Sigmoid colon (tissue), 7 donors: ENCODE results near the gene TBL1Y. TPM values are rescaled to one million over a fixed set of nuclear protein-coding genes. Genes with fewer than 3 reads are reported as not detected.

Experiments used
- DNase-seq: peaks from one replicate; pipeline ENCODE4 v3.0.0-alpha.2; 2019
- H3K27ac ChIP-seq, 4 donors: fragments of 200-600 bp; sonication (generic); one replicate each; pipeline ENCODE4 v1.5.1; 2016 to 2019; ENCODE audit warnings: mild to moderate bottlenecking in 1 of 4
- H3K27me3 ChIP-seq, 3 donors: fragments of 200-600 bp; sonication (generic); one replicate each; pipeline ENCODE4 v1.5.1; 2019; ENCODE audit warnings: mild to moderate bottlenecking in 1 of 3
- H3K36me3 ChIP-seq, 4 donors: fragments of 200-600 bp; sonication (generic); one replicate each; pipeline ENCODE4 v1.5.1; 2016 to 2019
- H3K4me1 ChIP-seq, 4 donors: fragments of 200-600 bp; sonication (generic); one replicate each; pipeline ENCODE4 v1.5.1; 2017 to 2019
- H3K4me3 ChIP-seq, 4 donors: fragments of 200-600 bp; sonication (generic); one replicate each; pipeline ENCODE4 v1.5.1; 2017 to 2019; ENCODE audit warnings: mild to moderate bottlenecking in 2 of 4, moderate library complexity in 1 of 4
- H3K9me3 ChIP-seq, 4 donors: fragments of 200-600 bp in 3 of 4; sonication (generic) in 3 of 4; one replicate each; pipeline versions ENCODE4 v1.5.1 to v1.6.1; 2013 to 2019
- CTCF ChIP-seq, 4 experiments: fragments of 450-650 bp in 3 of 4; fragments of 200-600 bp in 1 of 4; IDR thresholded peaks; one replicate each; pipeline ENCODE4 v1.5.1; 2016 to 2019; ENCODE audit warnings: antibody characterized with exemption in 4 of 4, mild to moderate bottlenecking in 3 of 4, moderate library complexity in 2 of 4
- EP300 ChIP-seq, 4 donors: sonication (generic); formaldehyde crosslinking; IDR thresholded peaks; one replicate each; pipeline ENCODE4 v1.6.1; 2017; ENCODE audit warnings: antibody characterized with exemption in 4 of 4
- POLR2A ChIP-seq, 2 donors: fragments of 450-650 bp; IDR thresholded peaks; one replicate each; pipeline ENCODE4 v1.6.1; 2016; ENCODE audit warnings: antibody characterized with exemption in 2 of 2, mild to moderate bottlenecking in 2 of 2, moderate library complexity in 2 of 2
- POLR2AphosphoS5 ChIP-seq, 4 donors: sonication (generic); formaldehyde crosslinking; IDR thresholded peaks; one replicate each; pipeline ENCODE4 v1.6.1; 2017; ENCODE audit warnings: antibody characterized with exemption in 4 of 4
- WGBS, 2 donors: extraction: QIAGEN DNeasy Blood & Tissue Kit; methylation state at CpG; one replicate each; pipeline ENCODE4 v1.1.7; 2013; 5-methylcytosine and 5-hydroxymethylcytosine counted together
- intact Hi-C: fragments of 100-400 bp; cut with DNase I; formaldehyde crosslinking; loops from one replicate; pipeline ENCODE4 v1.15.1; 2023
- polyA plus RNA-seq, 3 donors: library from polyadenylated mRNA; stranded (reverse); fragments of 200-250 nt; gene quantifications; one replicate each; pipeline ENCODE4 v1.2.3, GENCODE V29; 2013
- total RNA-seq, 4 donors: library from RNA; depleted of rRNA; stranded (reverse); fragments of >200 nt; gene quantifications; one replicate each; pipeline ENCODE4 v1.1.0, GENCODE V29; 2016
- donor health status: healthy with polysubstance abuse.
- donor health status: Bipolar disorder and iron deficiency.
- donor health status: healthy.

The TBL1Y gene
- total and polyA plus RNA-seq, 7 donors = 0.17 to 0.27 TPM; not detected in 5

GRCh38 chrY:7094365-7094764 is 183.9 kb downstream of the TBL1Y start:
- H3K27ac ChIP-seq = no peak overlapping the region
- no peaks in the 10 kb centered on the region for H3K4me1 ChIP-seq
- intact Hi-C loops = no loop called here
- 93 to 96% methylated on average over 2 of the region's 2 CpGs for WGBS, 2 donors
- no peaks in the 10 kb centered on the region for H3K36me3 ChIP-seq
- TF ChIP-seq POLR2AphosphoS5 (IDR thresholded peaks at IDR 0.05) (no peak), CTCF (IDR thresholded peaks at IDR 0.05) (no peak), POLR2A (IDR thresholded peaks at IDR 0.05) (no peak), EP300 (IDR thresholded peaks at IDR 0.05) (no peak)
- DNase-seq = no peak
- H3K27me3 ChIP-seq = no peaks in the 10 kb centered on the region
- no peak overlapping the region for H3K4me3 ChIP-seq
- no peaks in the 10 kb centered on the region for H3K9me3 ChIP-seq

DNA sequence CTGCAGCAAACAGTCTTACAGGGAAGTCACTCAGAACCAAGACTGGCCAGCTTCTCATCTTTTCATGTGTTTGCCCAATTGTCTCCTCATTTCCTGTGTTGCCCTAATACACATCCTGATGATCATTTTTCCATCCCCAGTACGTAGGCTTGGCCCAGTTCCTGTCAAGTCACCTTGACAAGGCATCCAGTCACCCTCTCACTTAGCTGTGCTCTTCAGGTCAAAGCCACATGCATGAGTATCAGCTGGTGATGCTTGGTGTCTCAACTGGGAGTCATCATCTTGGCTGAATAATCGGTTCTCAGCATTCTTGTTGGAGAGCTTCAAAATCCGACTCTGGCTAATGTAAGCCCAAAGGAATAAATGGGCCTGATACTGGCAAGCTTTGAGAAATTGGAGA is 186.5 kb downstream of the TBL1Y start:
- H3K9me3 ChIP-seq = no peaks in the 10 kb centered on the region
- H3K36me3 ChIP-seq = no peaks in the 10 kb centered on the region
- H3K27ac ChIP-seq = no peak overlapping the region
- WGBS, 2 donors = 86 to 90% methylated on average over 3 of the region's 3 CpGs
- no peaks in the 10 kb centered on the region for H3K27me3 ChIP-seq
- H3K4me3 ChIP-seq = no peak overlapping the region
- no peak for TF ChIP-seq POLR2A (IDR thresholded peaks at IDR 0.05)
- TF ChIP-seq CTCF (IDR thresholded peaks at IDR 0.05) = no peak
- TF ChIP-seq POLR2AphosphoS5 (IDR thresholded peaks at IDR 0.05) = no peak
- TF ChIP-seq EP300 (IDR thresholded peaks at IDR 0.05) = no peak
- no peaks in the 10 kb centered on the region for H3K4me1 ChIP-seq
- intact Hi-C loops = no loop called here
- no peak for DNase-seq

GRCh38 chrY:7099742-7100141 is 189.2 kb downstream of the TBL1Y start:
- TF ChIP-seq CTCF (IDR thresholded peaks at IDR 0.05) = no peak
- TF ChIP-seq POLR2AphosphoS5 (IDR thresholded peaks at IDR 0.05) = no peak
- TF ChIP-seq EP300 (IDR thresholded peaks at IDR 0.05) = no peak
- no peak for TF ChIP-seq POLR2A (IDR thresholded peaks at IDR 0.05)
- no peaks in the 10 kb centered on the region for H3K27me3 ChIP-seq
- H3K4me3 ChIP-seq = no peak overlapping the region
- 78 to 86% methylated on average over 3 of the region's 3 CpGs for WGBS, 2 donors
- intact Hi-C loops = no loop called here
- no peak overlapping the region for H3K27ac ChIP-seq
- H3K4me1 ChIP-seq = no peaks in the 10 kb centered on the region
- no peak for DNase-seq
- no peaks in the 10 kb centered on the region for H3K9me3 ChIP-seq
- H3K36me3 ChIP-seq = no peaks in the 10 kb centered on the region

- DNase-seq = no peak
- Histone ChIP-seq H3K4me1 (no peaks in the 10 kb centered on the region), H3K27ac (no peak overlapping the region), H3K27me3 (no peaks in the 10 kb centered on the region), H3K9me3 (no peaks in the 10 kb centered on the region), H3K4me3 (no peak overlapping the region), H3K36me3 (no peaks in the 10 kb centered on the region)
- no peak for TF ChIP-seq POLR2AphosphoS5 (IDR thresholded peaks at IDR 0.05)
- no peak for TF ChIP-seq POLR2A (IDR thresholded peaks at IDR 0.05)
- no peak for TF ChIP-seq CTCF (IDR thresholded peaks at IDR 0.05)
- no peak for TF ChIP-seq EP300 (IDR thresholded peaks at IDR 0.05)
- WGBS, 2 donors = 91 to 100% methylated on average over 1 of the region's 1 CpG
- intact Hi-C loops = no loop called here
Observed at GRCh38 chrY:7102680-7103079, 192.2 kb downstream of the TBL1Y start.

- no peaks in the 10 kb centered on the region for H3K27me3 ChIP-seq
- H3K9me3 ChIP-seq = no peaks in the 10 kb centered on the region
- intact Hi-C loops = no loop called here
- H3K27ac ChIP-seq = no peak overlapping the region
- 75 to 86% methylated on average over 6 of the region's 6 CpGs for WGBS, 2 donors
- H3K4me3 ChIP-seq = no peak overlapping the region
- no peaks in the 10 kb centered on the region for H3K36me3 ChIP-seq
- H3K4me1 ChIP-seq = no peaks in the 10 kb centered on the region
- no peak for TF ChIP-seq POLR2A (IDR thresholded peaks at IDR 0.05)
- DNase-seq = no peak
Observed at GRCh38 chrY:7107179-7107578, 196.7 kb downstream of the TBL1Y start.
